PC-9 (cell line): Measurements from ENCODE around the gene UNC5CL.

Experiments
- EZH2 ChIP-seq: fragments of 200-600 bp; sonication (generic); IDR thresholded peaks from 2 replicates; pipeline ENCODE4 v1.8.0; 2017; ENCODE audit warnings: antibody characterized with exemption, low read depth
- TF ChIP-seq, protein P1 (sequence below): fragments of 200-600 bp; sonication (generic); conservative IDR thresholded peaks from 2 replicates; pipeline ENCODE4 v1.6.1; 2017; ENCODE audit warnings: mixed run types, antibody characterized with exemption, mild to moderate bottlenecking, moderate library complexity

DNA sequence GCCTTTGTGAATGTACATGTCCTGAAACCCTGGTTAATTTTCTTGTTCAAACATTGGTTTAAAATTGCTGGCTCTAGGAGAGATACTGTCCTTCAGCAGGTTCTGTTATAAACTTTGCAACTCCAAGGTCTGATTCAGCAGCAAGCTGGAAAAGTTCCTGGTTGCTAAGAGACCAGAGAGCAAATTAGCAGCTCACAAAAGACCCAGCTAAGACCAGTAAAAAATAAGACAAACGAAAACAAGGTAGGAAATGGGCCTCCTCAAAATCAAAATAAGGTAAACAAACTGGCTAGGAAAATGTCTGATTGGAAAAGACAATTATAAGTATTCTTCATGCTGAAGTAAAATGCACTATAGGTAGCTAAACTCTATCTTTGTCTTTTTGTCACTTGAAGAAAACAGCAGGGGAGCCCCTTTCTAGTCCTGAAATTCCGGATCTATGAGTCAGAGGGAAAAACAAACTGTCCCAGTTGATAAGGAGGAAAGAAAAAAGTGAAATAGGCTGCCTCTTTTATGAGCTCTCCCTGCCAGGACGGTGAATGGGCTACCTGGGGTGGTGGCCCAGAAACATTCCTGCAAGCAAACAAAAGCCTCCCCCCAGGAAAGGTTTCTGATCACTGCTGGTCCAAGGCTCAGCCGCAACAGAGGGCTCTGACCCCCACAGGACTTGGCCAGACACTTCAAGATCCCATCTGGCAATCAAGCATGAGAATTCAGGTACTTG, 41.6 kb downstream of the UNC5CL start:
- TF ChIP-seq, protein P1, sequence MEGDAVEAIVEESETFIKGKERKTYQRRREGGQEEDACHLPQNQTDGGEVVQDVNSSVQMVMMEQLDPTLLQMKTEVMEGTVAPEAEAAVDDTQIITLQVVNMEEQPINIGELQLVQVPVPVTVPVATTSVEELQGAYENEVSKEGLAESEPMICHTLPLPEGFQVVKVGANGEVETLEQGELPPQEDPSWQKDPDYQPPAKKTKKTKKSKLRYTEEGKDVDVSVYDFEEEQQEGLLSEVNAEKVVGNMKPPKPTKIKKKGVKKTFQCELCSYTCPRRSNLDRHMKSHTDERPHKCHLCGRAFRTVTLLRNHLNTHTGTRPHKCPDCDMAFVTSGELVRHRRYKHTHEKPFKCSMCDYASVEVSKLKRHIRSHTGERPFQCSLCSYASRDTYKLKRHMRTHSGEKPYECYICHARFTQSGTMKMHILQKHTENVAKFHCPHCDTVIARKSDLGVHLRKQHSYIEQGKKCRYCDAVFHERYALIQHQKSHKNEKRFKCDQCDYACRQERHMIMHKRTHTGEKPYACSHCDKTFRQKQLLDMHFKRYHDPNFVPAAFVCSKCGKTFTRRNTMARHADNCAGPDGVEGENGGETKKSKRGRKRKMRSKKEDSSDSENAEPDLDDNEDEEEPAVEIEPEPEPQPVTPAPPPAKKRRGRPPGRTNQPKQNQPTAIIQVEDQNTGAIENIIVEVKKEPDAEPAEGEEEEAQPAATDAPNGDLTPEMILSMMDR, result no peak
- TF ChIP-seq EZH2, result no peak
